ENCODE data around the gene ZNF705A.
A peak's percentile ranks its signal among the peaks of the same experiment; 100 is the strongest.
"Not testable (repeated sequence)": the region's sequence is repeated elsewhere in the genome, so short reads cannot be mapped to it uniquely, and the experiment has no call there.

ZNF705A gene

DNA sequence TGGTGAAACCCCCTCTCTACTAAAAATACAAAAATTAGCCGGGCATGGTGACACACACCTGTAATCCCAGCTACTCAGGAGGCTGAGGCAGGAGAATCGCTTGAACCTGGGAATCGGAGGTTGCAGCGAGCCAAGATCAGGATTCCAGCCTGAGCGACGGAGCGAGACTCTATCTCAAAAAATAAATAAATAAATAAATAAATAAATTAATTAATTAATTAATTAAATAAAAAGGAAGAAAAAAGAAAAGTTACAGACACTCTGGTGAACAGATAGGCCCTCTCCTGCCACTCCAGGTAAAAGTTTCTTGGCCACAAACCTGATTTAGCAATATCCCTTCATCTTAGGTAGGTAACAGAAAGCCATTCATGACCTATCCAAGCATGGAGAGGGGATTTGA is 26.1 kb downstream of the ZNF705A start:
- not testable (repeated sequence) for H3K27ac ChIP-seq, H3K4me3 ChIP-seq

DNA sequence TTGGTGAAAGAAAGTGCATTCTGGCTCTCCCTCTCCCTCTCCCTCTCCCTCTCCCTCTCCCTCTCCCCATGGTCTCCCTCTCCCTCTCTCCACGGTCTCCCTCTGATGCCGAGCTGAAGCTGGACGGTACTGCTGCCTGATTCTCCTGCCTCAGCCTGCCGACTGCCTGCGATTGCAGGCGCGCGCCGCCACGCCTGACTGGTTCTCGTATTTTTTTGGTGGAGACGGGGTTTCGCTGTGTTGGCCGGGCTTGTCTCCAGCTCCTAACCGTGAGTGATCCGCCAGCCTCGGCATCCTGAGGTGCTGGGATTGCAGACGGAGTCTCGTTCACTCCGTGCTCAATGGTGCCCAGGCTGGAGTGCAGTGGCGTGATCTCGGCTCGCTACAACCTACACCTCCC is 26.5 kb downstream of the ZNF705A start:
- not testable (repeated sequence) for H3K27ac ChIP-seq, H3K4me3 ChIP-seq

DNA sequence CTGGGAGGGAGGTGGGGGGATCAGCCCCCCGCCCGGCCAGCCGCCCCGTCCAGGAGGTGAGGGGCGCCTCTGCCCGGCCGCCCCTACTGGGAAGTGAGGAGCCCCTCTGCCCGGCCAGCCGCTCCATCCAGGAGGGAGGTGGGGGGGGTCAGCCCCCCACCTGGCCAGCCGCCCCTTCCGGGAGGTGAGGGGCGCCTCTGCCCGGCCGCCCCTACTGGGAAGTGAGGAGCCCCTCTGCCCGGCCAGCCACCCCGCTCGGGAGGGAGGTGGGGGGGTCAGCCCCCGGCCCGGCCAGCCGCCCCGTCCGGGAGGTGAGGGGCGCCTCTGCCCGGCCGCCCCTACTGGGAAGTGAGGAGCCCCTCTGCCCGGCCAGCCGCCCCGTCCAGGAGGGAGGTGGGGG is 27.4 kb downstream of the ZNF705A start:
- not testable (repeated sequence) for H3K27ac ChIP-seq, H3K4me3 ChIP-seq

DNA sequence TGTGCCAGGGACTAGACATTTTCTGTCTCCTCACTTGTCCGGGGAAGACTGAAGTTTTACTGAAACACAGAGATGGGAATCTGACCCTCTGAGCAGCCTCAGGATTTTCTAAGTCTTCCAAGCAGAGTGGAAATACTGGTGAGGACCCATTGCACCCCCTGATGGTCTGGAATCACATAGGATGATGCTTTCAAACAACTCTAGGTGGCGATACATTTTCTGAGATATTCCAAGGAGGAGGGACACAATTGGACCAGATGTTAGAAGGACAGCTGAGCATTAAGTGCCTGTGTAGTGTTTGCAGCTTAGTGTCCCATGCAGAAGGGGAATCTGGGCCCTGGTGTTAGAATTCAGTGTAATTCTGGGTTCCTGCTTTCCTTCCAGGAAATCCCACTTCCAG is 31.3 kb downstream of the ZNF705A start:
- H3K4me3 ChIP-seq, H3K27ac ChIP-seq: not testable (repeated sequence)

DNA sequence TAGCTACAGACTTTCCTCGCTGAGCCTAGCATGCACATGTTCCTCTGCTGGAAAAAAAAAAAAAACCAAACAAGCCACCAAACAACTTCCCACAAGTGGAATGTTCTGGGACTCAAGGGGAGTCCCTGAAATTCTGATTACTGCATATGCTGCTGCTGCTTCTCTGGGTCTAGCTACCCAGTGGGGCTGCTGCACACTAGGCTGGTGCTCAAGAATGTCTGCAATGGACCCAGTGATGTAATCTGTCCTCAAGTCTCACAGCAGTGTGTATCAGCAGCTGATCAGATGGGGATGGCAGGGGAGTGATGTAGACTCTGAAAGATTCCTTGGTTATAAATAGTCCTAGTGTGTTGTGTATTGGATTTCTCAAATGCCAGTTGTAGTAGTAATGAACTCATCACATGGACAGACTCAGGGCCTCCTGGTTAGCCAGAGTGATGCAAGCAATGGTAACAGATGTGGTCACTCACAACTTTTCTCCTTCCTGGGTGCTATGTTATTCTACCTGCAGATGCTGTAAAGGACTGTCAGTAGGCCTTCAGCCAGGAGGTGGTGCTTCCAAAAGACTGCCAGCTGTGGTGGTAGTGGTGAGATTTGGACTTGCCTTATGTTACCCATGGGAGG is 41.0 kb downstream of the ZNF705A start:
- not testable (repeated sequence) for H3K27ac ChIP-seq, H3K4me3 ChIP-seq

DNA sequence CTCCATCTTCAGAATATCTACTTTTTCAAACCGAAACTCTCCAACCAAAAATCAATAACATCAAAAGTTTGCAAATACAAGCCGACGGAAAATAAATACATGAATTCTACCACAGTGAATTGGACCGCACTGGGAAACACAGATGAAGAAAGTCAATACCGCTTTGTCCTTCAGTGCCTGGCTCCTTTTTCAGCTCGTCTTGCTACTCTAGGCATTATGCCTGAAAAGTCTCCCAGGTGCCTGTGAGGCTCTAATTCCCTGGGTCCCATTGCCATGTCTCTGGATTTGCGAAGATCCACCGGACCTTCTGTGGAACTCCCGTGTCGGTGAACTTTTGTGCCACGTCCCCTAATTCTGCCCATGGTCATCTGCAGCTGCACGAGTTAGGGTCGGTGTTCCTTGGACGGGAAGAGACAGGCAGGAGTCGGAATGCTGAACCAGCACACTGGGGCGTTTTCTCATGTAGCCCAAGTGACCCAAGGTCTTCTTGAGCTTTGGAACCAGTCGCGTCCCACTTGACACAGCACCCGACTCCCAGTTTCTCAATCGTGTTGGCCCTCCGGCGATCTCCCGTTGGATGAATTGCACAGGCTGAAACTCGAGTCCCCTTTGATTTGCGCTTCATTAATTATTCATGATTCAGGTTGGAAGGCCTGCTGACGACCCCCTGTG is 62.0 kb downstream of the ZNF705A start:
- H3K4me3 ChIP-seq: not testable (repeated sequence)
- H3K27ac ChIP-seq: peak overlapping the region in 1 of 21 experiments; percentile 13

DNA sequence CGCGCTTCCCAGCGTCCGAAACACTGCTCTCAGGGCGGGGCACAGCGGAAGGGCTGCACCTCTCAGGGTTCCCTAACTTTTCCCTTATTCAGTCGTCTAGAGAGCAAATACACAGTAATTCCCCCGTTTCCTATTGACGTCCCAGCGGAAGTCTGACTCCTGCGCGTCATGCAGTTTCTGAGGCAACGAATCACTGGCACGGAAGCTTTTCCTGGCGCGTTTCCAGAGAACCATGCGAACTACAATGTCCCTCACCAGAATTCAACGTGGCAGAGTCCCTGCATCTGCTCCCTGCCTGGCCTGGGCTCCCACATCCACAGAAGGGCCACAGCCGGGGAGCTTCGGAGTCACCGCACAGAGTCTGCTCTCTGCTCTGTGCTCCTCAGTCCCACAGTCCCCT is 64.6 kb downstream of the ZNF705A start:
- not testable (repeated sequence) for H3K27ac ChIP-seq, H3K4me3 ChIP-seq

DNA sequence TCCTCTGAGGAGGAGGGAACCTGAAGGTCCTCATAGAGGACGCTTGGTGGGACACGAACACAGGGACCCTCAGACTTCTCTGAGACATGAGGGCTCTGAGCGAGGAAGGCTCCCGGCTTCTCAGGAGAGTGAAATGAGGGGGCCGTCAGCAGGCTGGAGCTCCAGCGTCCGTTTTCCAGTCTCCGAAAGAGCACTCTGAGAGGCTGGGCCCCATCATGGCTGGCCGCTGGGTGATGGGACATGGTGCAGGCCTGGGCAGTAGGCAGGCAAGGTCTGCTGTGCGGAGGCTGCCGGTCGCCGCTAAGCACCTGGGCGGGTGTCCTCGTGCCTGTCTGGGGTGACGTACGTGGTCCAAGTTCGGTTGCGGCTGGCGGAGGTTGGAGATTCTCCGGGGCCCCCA is 65.0 kb downstream of the ZNF705A start:
- not testable (repeated sequence) for H3K27ac ChIP-seq, H3K4me3 ChIP-seq

DNA sequence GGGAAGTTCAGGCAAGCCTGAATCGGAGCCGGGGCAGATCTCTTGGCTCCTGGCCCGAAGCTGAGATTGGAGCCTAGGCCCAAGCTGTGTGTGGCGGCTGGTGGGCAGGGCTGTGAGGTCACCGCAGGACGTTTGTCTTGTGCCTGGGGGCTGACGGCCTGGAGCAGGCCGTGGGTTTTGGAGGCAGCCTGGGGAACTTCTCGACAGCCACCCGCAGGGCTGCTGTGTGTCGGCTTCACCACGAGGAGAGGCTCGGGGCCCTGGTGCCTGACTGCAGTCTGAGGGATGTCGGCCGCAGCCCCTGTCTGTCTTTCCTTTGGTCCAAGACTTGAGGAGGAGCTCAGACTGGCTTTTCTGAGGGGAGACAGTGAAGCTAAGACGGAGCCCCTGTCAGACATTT is 65.5 kb downstream of the ZNF705A start:
- not testable (repeated sequence) for H3K27ac ChIP-seq, H3K4me3 ChIP-seq

DNA sequence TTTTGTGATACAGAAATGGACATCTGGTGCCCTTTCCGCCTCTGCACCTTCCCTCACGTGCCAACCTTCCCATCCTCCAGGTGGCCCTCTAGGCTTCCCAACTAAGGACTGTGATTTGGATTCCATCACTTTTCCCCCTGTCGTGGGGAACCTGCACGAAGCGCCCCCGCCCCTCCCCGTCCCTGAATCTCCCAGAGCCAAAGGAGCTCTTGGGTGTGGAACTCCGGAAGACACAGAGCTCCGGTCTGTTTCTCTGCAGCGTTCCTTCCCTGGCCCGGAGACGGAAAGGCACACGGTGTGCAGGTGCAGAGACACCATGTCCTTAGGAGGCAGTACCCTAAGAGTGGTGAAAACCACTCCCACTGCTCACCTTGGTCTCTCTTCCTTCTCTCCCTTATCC is 66.8 kb downstream of the ZNF705A start:
- not testable (repeated sequence) for H3K27ac ChIP-seq, H3K4me3 ChIP-seq

DNA sequence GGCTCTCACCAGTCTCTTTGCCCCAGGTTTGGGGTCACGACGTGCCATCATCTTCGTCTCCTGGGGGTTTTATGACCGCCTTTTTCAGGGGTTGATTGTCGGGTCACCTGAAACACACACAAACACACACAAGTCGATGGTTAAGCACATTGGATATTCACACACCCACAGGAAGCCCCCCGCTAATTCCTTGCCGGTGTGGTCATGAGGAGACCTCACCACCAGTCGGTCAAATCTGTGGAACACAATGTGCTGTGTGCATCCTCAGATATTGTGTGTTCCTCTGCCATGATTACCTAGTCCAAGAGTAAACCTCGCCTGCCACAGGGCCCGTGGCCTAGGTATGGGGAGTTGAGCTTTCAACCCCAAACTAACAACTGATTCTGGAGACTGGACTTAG is 68.0 kb downstream of the ZNF705A start:
- H3K27ac ChIP-seq, H3K4me3 ChIP-seq: not testable (repeated sequence)

DNA sequence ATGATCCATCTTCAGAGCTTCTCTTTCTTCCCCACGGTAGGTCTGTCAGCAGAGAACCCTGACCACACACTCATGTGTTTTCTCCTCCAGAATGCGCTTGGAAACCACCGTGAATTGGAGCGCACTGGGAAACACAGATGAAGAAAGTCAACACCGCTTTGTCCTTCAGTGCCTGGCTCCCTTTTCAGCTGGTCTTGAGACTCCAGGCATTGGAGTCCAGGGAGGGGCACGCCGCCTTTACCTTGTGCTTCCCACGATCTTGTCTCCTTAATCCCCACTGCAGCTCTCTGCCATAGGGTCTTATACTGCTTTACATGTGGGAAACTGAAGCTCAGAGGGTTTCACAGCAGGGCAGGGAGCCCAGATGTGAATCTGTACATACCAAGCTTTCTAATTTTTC is 69.5 kb downstream of the ZNF705A start:
- Histone ChIP-seq H3K4me3 (no peak overlapping the region), H3K27ac (no peak overlapping the region)

DNA sequence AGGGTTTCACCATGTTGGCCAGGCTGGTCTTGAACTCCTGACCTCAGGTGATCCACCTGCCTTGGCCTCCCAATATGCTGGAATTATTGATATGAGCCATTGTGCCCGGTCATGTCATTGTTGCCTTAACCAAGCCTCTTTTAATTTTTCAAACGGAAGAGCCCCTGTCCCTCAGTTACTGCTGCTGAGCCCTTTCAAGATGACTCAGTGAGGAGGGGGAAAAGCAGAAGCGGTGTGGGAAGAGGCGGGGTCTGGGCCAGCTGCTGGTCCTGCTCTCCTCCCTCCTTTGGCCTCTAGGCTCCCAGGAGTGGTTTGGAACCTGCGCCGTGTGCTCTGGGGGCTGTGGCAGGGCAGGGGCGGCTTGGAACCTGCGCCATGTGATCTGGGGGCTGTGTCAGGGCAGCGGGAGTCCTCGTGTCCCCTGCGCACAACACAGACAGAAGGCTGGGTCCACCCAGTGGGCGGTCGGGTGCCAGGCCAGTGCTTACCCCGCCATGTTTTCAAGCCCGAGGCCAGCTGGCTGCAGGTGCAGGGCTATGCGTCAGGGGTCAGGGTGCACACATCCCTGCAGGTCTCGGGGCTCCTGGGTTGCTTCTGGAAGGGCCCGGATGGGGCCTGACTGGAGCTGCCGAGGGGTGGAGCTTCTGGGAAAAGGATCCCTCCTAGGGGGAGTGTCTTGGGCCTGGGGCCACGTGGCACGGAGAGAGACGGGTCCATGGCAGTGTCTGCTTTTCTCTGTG is 70.3 kb downstream of the ZNF705A start, which contains the start of gene FAM90A1:
Gene FAM90A1, minus strand, starts transcription at position 627 of the 740 bp plus-strand sequence. CDS start 2,786 bp downstream, outside the sequence.
- H3K27ac ChIP-seq: peak within 1 kb of the TSS in 7 of 21 experiments; percentile 0 to 50 (median 16)
- peak within 1 kb of the TSS in 6 of 7 experiments; percentile 18 to 41 (median 26) for H3K4me3 ChIP-seq

DNA sequence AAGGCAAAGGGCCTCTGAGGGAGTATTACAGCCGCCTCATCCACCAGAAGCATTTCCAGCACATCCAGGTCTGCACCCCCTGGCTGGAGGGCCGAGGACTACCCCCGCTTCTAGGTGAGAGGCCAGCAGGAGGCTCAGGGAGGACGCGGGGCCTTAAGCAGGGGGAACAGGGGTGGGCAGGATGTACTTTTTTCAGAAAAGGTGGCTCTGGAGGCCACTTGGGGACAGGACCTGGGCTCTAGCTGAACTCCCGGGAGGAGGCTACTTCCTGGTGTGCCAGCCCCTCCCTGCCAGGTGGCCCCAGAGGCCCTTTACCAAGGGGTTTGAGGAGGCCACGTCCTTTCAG is 70.9 kb downstream of the ZNF705A start:
- peak overlapping the region in 6 of 7 experiments; percentile 18 to 41 (median 26) for H3K4me3 ChIP-seq

DNA sequence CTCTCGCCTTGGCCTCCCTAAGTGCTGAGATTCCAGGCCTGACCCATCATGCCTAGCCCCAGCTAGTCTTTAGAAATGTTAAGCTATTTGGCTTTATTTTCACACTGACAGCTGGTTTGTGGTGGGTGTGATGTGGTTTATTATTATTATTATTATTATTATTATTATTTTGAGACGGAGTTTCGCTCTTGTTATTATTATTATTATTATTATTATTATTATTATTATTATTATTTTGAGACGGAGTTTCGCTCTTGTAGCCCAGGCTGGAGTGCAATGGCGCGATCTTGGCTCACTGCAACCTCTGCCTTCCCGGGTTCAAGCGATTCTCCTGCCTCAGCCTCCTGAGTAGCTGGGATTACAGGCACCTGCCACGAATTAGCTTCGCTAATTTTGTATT is 71.8 kb downstream of the ZNF705A start:
- not testable (repeated sequence) for H3K4me3 ChIP-seq, H3K27ac ChIP-seq

More for the DNA sequence above, 70.9 kb downstream of the ZNF705A start:
- peak overlapping the region in 7 of 21 experiments; percentile 0 to 50 (median 16) for H3K27ac ChIP-seq

DNA sequence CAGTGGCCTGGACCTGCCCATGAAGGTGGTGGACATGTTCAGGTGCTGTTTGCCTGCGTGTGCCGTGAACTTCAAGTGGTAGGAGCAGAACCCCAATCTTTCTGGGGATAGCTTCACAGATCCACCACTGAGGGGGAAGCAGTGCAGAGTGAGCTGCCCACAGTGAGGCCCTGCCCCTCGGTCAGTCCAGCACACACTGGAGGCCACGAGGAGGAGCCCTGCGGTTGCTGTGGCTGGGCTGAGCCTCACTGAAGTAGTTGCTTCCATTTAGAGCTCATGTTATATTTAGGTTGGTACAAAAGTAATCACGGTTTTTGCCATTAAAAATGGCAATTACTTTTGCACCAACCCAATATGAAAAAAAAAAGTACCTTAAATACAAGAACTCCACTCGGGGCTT is 72.7 kb downstream of the ZNF705A start:
- not testable (repeated sequence) for H3K27ac ChIP-seq, H3K4me3 ChIP-seq
